NCI-H2227 treated with DMSO at 0.1 percent for 48 hours (cell line): ENCODE measurements around the gene CLEC3B.
"Not testable (repeated sequence)": the region's sequence is repeated elsewhere in the genome, so short reads cannot be mapped to it uniquely, and the experiment has no call there.

Source experiments
- DNase-seq: peaks from one replicate; lab custom pipeline; 2025; lab: John Stamatoyannopoulos, UW

The CLEC3B gene

GRCh38 chr3:45066109-45066801 lies 40.2 kb downstream of the CLEC3B start:
- no peak for DNase-seq

GRCh38 chr3:45067486-45067885 lies 41.4 kb downstream of the CLEC3B start:
- no peak for DNase-seq

GRCh38 chr3:45067941-45068340 lies 41.8 kb downstream of the CLEC3B start:
- DNase-seq, result no peak

- DNase-seq, result no peak
These were observed 45.0 kb downstream of the CLEC3B start for GRCh38 chr3:45071075-45071474.

GRCh38 chr3:45075821-45076625 lies 49.9 kb downstream of the CLEC3B start:
- DNase-seq, result no peak

GRCh38 chr3:45078256-45078655 lies 52.2 kb downstream of the CLEC3B start:
- DNase-seq, result not testable (repeated sequence)

GRCh38 chr3:45078910-45079522 lies 52.9 kb downstream of the CLEC3B start:
- no peak for DNase-seq

- no peak for DNase-seq
These were observed 53.6 kb downstream of the CLEC3B start for GRCh38 chr3:45079715-45080114.

GRCh38 chr3:45080824-45081223 lies 54.7 kb downstream of the CLEC3B start:
- no peak for DNase-seq

GRCh38 chr3:45081506-45082141 lies 55.5 kb downstream of the CLEC3B start:
- no peak for DNase-seq

GRCh38 chr3:45082142-45082538 lies 56.0 kb downstream of the CLEC3B start:
- DNase-seq, result no peak

GRCh38 chr3:45083023-45083422 lies 56.9 kb downstream of the CLEC3B start:
- no peak for DNase-seq

GRCh38 chr3:45084361-45084760 lies 58.3 kb downstream of the CLEC3B start:
- DNase-seq, result no peak

- no peak for DNase-seq
These were observed 59.0 kb downstream of the CLEC3B start for GRCh38 chr3:45084820-45085816.
